Dedifferentiated amniotic fluid mesenchymal stem cell (primary cell): Measurements from ENCODE around the gene EXOSC10.
"Not testable (repeated sequence)": the region's sequence is repeated elsewhere in the genome, so short reads cannot be mapped to it uniquely, and the experiment has no call there.

Experiments
- DNase-seq: peaks from one replicate; pipeline ENCODE4 v3.0.0-alpha.2; 2016; ENCODE audit errors: extremely low spot score

Gene EXOSC10

GRCh38 chr1:11109047-11109760, 9.5 kb upstream of the EXOSC10 start:
- DNase-seq: no peak

DNA sequence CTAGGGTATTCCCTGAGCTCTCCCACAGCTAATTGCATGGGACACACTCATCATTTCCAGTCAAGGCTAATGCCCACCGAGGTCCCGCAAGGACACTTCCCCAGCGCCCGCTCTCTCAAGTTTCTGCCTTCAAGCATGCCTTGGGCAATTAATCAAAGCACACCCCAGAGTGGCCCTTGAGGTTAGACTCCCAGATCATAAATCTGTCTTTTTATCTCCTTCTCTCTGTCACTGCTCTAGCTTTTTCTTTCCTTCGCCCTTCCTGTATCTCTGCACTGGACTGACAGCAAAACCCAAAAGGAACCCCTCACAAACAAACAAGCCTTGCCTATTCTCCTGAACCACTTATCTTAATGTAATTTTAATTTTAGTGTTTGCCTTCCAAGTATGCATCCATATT, 7.9 kb upstream of the EXOSC10 start:
- DNase-seq: no peak

GRCh38 chr1:11105586-11105985, 5.9 kb upstream of the EXOSC10 start:
- no peak for DNase-seq

DNA sequence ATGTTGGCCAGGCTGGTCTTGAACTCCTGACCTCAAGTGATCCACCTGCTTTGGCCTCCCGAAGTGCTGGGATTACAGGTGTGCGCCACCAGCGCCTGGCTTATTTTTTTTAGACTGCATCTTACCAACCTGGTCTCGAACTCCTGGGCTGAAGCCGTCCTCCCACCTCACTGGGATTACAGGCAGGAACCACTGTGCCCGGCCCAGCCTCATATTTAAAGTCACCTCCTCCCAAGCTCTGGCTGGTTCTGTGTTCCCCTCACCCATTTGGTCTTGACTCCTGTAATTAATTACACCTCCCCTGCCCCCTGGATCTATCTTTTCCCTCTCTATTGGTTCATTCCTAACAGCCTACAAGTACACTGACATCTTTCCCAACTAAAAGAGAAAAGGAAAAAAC, 1.7 kb upstream of the EXOSC10 start:
- no peak for DNase-seq

DNA sequence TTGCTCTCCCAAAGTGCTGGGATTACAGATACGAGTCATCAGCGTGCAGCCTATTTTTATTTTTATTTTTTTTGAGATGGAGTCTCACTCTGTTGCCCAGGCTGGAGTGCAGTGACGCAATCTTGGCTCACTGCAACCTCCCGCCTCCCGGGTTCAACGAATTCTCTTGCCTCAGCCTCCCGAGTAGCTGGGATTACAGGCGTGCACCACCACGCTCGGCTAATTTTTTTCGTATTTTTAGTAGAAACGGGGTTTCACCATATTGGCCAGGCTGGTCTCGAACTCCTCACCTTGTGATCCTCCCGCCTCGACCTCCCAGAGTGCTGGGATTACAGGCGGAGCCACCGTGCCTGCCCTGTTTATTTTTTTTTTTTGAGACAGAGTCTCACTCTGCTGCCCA, 1.1 kb upstream of the EXOSC10 start:
- DNase-seq: not testable (repeated sequence)

- DNase-seq: no peak
These were observed 452 bp upstream of the EXOSC10 start for GRCh38 chr1:11100149-11100493.

- DNase-seq: no peak
These were observed 749 bp downstream of the EXOSC10 start for GRCh38 chr1:11098931-11099309.

- not testable (repeated sequence) for DNase-seq
These were observed 15.9 kb downstream of the EXOSC10 start for GRCh38 chr1:11083784-11084183.

GRCh38 chr1:11080931-11081330, 18.7 kb downstream of the EXOSC10 start:
- no peak for DNase-seq

DNA sequence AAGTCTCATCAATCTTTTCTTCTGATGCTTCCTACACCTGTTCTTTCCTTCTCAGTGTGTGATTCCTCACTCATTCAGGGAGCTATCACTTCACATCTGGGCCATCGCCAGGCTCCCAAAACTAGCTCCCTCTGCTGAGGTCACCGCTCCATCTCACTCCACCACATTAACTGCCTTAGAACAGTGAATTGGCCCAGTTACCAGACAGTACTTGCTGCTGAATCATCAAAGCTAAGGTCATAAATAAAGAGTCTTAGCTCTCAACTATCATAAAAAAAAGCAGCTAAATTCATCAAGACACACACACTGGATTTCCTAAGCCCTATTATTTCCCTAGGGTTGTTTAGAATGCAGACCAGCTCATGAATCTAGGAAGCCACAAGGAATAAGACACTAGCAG, 21.0 kb downstream of the EXOSC10 start:
- no peak for DNase-seq

DNA sequence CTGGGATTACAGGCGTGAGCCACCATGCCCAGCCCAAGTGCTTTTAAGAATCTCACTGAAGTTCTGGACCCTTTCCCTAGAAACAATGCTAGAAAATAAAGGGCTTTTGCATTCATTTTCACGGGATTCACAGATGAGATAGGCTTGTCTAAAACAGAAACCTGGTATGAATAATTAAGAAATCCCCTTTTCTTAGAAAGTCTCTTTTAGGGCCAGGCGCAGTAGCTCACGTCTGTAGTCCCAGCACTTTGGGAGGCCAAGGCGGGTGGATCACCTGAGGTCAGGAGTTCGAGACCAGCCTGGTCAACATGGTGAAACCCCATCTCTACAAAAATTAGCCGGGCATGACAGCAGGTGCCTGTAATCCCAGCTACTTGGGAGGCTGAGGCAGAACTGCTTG, 26.3 kb downstream of the EXOSC10 start:
- DNase-seq: not testable (repeated sequence)

- DNase-seq: no peak
These were observed 27.3 kb downstream of the EXOSC10 start for GRCh38 chr1:11072216-11072917.

DNA sequence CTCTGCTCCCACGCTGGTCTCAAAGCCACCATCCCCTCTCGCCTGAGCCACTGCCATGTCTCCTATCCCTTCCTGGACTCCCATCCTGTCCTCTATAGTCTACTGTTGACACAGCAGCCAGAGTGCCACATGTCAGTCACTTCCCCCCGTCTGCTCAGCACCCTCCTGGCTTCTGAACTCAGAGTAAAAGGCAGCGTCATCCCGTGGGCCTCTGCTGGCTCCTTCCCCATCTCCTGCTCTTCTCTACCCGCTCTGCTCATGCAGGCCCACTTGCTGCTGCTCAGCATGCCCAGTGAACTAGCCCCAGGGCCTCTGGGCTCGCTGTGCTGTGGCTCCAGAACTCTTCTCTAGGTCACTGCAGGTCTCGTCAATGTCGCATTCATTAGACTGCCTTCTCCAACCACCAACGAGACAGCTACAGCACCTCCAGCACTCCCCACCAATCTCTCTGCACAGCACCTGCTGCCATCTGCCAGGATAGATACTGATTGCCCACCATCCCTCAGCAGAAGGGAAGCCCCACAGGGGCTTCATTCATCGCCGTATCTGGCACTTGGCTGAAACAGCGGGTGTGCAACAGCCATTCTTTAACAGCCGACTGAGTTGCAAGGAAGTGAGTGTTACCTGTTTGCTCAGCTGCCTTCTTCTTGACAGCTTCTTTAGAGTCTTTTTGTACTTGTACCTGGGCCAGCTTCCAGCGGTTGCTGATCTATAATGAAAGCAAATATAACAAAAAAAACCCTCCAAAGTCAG, 28.0 kb downstream of the EXOSC10 start:
- no peak for DNase-seq

GRCh38 chr1:11070876-11071275, 28.8 kb downstream of the EXOSC10 start:
- no peak for DNase-seq

GRCh38 chr1:11068600-11069473, 30.8 kb downstream of the EXOSC10 start:
- DNase-seq: no peak

DNA sequence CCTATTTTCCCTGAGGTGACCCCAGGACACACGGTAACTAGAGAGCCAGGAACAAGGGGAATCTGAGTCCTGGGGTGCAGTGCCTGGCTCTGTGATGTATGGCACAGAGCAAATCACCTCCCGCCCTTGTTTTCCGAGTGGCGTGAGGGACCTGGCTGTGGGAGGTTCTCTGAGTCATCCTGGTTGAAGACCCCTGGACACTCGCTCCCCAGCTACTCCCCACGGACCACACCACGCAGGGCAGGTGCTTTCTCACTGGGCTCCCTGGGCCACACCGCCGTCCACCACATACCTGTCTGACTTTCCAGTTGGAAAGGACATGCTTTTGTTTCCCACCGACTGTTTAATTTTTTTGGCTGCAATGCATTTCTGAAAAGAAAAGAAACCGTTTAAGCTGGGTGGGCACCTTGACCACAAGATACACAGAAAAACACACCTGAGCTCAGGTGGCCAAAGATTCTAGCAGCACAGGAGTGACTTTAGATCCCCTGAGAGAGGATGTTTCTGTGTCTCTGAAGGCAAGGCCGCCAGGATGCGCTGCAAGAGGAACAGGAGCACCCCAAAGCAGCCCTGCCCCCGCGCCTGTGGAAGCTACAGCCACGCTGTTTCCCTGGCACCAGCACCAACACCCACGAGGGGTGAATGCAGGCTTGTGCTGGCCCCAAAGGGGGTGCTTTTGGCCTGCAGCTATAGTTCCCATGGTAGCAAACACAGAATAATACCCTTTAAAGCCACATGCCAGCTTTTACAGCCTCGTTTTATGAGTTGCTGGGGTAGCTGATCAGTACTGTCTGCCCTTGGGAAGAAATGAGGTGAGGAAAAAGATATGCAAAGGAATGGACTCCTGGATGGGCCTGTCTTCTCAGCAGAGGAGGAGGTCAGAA, 31.7 kb downstream of the EXOSC10 start:
- DNase-seq: no peak

GRCh38 chr1:11065796-11066195, 33.9 kb downstream of the EXOSC10 start:
- DNase-seq: no peak

DNA sequence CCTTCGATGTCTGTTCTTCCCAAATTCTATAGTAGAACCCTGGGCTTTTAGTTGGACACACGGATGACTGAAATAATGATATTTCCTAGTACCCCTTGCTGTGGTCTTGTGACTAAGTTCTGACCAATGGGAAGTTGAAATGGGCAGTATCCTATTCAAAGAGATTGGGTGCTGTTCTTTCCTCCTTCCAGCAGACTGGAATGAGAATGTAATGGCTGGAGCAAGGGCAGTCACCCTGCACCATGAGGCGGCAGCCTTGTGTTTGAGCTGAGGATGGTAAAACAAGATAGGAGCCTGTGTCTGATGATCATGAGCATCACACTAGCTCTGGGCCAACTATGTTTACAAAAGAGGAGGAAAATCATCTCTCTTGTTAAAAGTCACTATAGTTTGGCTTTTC, 34.7 kb downstream of the EXOSC10 start:
- DNase-seq: no peak

- not testable (repeated sequence) for DNase-seq
These were observed 35.6 kb downstream of the EXOSC10 start for GRCh38 chr1:11063937-11064537.

GRCh38 chr1:11062965-11063401, 36.7 kb downstream of the EXOSC10 start:
- no peak for DNase-seq
